ENCODE data around the gene SYT1.

DNA sequence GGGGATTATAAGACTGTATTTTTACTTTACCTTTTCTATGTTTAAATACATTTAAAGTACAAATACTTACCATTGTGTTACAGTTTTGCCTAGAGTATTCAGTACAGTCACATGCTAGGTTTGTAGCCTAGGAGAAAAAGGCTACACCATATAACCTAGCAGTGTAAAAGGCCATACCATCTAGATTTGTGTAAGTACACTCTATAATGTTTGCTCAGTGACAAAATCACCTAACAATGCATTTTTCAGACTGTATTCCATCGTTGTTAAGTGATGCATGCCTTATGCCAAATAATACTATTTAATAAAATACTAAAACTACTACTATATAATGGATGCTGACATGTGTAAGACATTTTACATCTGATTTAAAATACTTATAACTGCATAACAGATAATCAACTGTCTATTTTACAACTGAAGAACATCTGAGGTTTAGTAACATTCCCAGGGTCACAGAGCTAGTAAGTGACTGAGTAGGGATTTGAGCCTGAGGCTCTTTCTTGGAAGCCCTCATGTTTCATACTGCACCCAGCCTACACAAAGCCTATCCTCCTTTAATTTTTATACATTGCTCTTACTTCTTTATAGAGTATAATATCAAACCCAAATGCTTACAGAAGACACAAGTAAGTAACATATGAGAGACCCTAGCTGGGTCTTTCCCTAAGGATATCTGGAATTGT, 296.8 kb downstream of the SYT1 start:
- no peak for TF ChIP-seq CTCF (IDR thresholded peaks at IDR 0.05)
- no peak for TF ChIP-seq ZFX (IDR thresholded peaks at IDR 0.05; ENCODE audit: borderline replicate concordance)

Measured in 22Rv1 (cell line).